ENCODE data around the gene FREM1.

FREM1 gene

GRCh38 chr9:14702200-14702720, 208.0 kb downstream of the FREM1 start:
- DNase-seq (ENCODE audit: low spot score): no peak

- peak; percentile 92 for DNase-seq (ENCODE audit: low spot score)
These were observed 216.9 kb downstream of the FREM1 start, which contains the start of gene ZDHHC21 for GRCh38 chr9:14693251-14693861. Gene ZDHHC21, minus strand, starts transcription at chr9:14693432. Its CDS starts 19,092 bp downstream, at chr9:14674340.

- peak; percentile 27 for DNase-seq (ENCODE audit: low spot score)
These were observed 217.6 kb downstream of the FREM1 start for GRCh38 chr9:14692470-14693250.

- DNase-seq (ENCODE audit: low spot score): no peak
These were observed 219.1 kb downstream of the FREM1 start for GRCh38 chr9:14690948-14691730.

- peak; percentile 33 for DNase-seq (ENCODE audit: low spot score)
These were observed 223.0 kb downstream of the FREM1 start for GRCh38 chr9:14687042-14687719.

GRCh38 chr9:14686168-14686567, 224.1 kb downstream of the FREM1 start:
- no peak for DNase-seq (ENCODE audit: low spot score)
